ENCODE data around the gene AHI1. TPM values are rescaled to one million over a fixed set of nuclear protein-coding genes. Genes with fewer than 3 reads are reported as not detected.

AHI1 gene
- total RNA-seq, 3 donors from 2014 or later (not counting 1 experiment from before 2014, with no cell fraction given) = 24.0 to 40.3 (median 32.4) TPM

GRCh38 chr6:135331002-135331401 is 166.5 kb downstream of the AHI1 start:
- 69% methylated on average over 2 of the region's 2 CpGs for WGBS (ENCODE audit: insufficient coverage)

GRCh38 chr6:135329851-135330803 is 167.4 kb downstream of the AHI1 start:
- no peak for ATAC-seq
- no peak overlapping the region for H3K4me3 ChIP-seq (ENCODE audit: low read length)
- no peak overlapping the region for H3K27ac Mint-ChIP-seq
- H3K4me1 Mint-ChIP-seq = no peaks in the 10 kb centered on the region
- no peaks in the 10 kb centered on the region for H3K9me3 ChIP-seq (ENCODE audit: control insufficient read depth, insufficient read depth, low read length)
- H3K4me3 Mint-ChIP-seq = no peak overlapping the region
- no peak for TF ChIP-seq CTCF (IDR thresholded peaks at IDR 0.05)
- H3K36me3 Mint-ChIP-seq = no peaks in the 10 kb centered on the region
- H3K27me3 ChIP-seq (ENCODE audit: control insufficient read depth, insufficient read depth, low read length) = no peaks in the 10 kb centered on the region
- intact Hi-C loops (cut with micrococcal nuclease) = no loop called here
- WGBS (ENCODE audit: insufficient coverage) = 71% methylated on average over 11 of the region's 13 CpGs
- no peaks in the 10 kb centered on the region for H3K36me3 ChIP-seq (ENCODE audit: control insufficient read depth, insufficient read depth, low read length)
- H3K9me3 Mint-ChIP-seq = no peaks in the 10 kb centered on the region
- H3K27me3 Mint-ChIP-seq (ENCODE audit: low read depth in 2 of 2) = no peaks in the 10 kb centered on the region
- no peak for DNase-seq
- H3K27ac ChIP-seq (ENCODE audit: low read length) = no peak overlapping the region
- no peaks in the 10 kb centered on the region for H3K4me1 ChIP-seq (ENCODE audit: control insufficient read depth, insufficient read depth, low read length)

More at GRCh38 chr6:135331002-135331401, 166.5 kb downstream of the AHI1 start:
- Mint-ChIP-seq H3K27me3 (ENCODE audit: low read depth in 2 of 2) (no peaks in the 10 kb centered on the region), H3K9me3 (no peaks in the 10 kb centered on the region), H3K27ac (no peak overlapping the region), H3K36me3 (no peaks in the 10 kb centered on the region), H3K4me1 (no peaks in the 10 kb centered on the region), H3K4me3 (no peak overlapping the region)
- Histone ChIP-seq H3K4me1 (ENCODE audit: control insufficient read depth, insufficient read depth, low read length) (no peaks in the 10 kb centered on the region), H3K36me3 (ENCODE audit: control insufficient read depth, insufficient read depth, low read length) (no peaks in the 10 kb centered on the region), H3K27me3 (ENCODE audit: control insufficient read depth, insufficient read depth, low read length) (no peaks in the 10 kb centered on the region), H3K27ac (ENCODE audit: low read length) (no peak overlapping the region), H3K4me3 (ENCODE audit: low read length) (no peak overlapping the region), H3K9me3 (ENCODE audit: control insufficient read depth, insufficient read depth, low read length) (no peaks in the 10 kb centered on the region)
- TF ChIP-seq CTCF (IDR thresholded peaks at IDR 0.05) = no peak
- DNase-seq = no peak
- no peak for ATAC-seq
- intact Hi-C loops (cut with micrococcal nuclease) = no loop called here

- Mint-ChIP-seq H3K27ac (no peak overlapping the region), H3K36me3 (no peaks in the 10 kb centered on the region), H3K27me3 (ENCODE audit: low read depth in 2 of 2) (no peaks in the 10 kb centered on the region), H3K9me3 (no peaks in the 10 kb centered on the region), H3K4me3 (no peak overlapping the region), H3K4me1 (peaks cover 4 to 9% of the 10 kb centered on the region in 2 donors)
- TF ChIP-seq CTCF (IDR thresholded peaks at IDR 0.05) = no peak
- 96% methylated on average over 1 of the region's 1 CpG for whole genome bisulfite sequencing (ENCODE audit: insufficient coverage)
- no peaks in the 10 kb centered on the region for H3K9me3 ChIP-seq (ENCODE audit: control insufficient read depth, insufficient read depth, low read length)
- no peak for ATAC-seq
- no peaks in the 10 kb centered on the region for H3K36me3 ChIP-seq (ENCODE audit: control insufficient read depth, insufficient read depth, low read length)
- no peak for DNase-seq
- H3K4me3 ChIP-seq (ENCODE audit: low read length) = no peak overlapping the region
- intact Hi-C loops (cut with micrococcal nuclease) = no loop called here
- no peaks in the 10 kb centered on the region for H3K4me1 ChIP-seq (ENCODE audit: control insufficient read depth, insufficient read depth, low read length)
- no peak overlapping the region for H3K27ac ChIP-seq (ENCODE audit: low read length)
- H3K27me3 ChIP-seq (ENCODE audit: control insufficient read depth, insufficient read depth, low read length) = no peaks in the 10 kb centered on the region
Measured at GRCh38 chr6:135328136-135328535, 169.4 kb downstream of the AHI1 start.
